Measurements from ENCODE around the gene PRDM12. TPM values are rescaled to one million over a fixed set of nuclear protein-coding genes. Genes with fewer than 3 reads are reported as not detected.

Gene PRDM12
- total RNA-seq, 4 donors from 2014 or later, result not detected

DNA sequence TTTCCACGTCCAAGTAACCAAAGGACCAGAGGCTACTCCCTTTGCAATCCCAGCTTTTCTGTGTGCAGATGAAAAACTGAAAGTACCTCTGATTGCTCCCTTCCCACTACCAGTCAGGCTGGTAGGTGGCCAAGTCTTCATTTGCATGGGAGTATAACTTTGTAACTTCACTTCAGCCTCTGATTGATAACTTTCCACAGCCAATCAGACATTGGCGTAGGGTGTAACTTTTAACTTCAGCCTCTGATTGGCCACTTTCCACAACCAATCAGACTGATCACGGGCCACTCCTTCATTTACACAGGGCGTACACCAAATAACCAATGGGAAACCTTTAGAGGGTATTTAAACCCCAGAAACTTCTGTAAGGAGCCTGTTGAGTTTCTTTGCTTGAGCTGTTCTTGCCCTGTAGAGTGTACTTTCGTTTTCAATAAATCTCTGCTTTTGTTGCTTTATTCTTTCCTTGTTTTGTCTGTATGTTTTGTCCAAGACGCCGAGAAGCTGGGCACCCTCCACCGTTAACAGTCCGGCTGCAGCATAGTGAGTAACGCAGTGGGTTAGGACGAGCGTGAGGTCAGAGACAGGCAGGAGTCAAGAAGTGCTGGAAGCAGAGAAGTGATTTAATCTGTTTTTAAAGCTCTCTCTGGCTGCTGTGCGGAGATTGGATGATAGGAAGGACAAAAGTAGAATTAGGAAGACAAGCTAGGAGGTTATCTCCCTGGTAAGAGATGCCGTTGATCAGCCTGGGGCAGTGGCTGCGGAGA is 25.7 kb downstream of the PRDM12 start:
- DNase-seq (ENCODE audit: low spot score in 2 of 2), result peak; percentile 42 to 85
- Histone ChIP-seq H3K9me3 (peaks cover 0 to 3% (median 0%) of the 10 kb centered on the region in 4 donors), H3K4me3 (peak overlapping the region; percentile 30 to 50 (median 32)), H3K27me3 (no peaks in the 10 kb centered on the region), H3K27ac (peak overlapping the region; percentile 75 to 95 (median 88)), H3K36me3 (peaks cover 0 to 1% (median 0%) of the 10 kb centered on the region in 3 donors), H3K4me1 (peaks cover 0 to 23% (median 14%) of the 10 kb centered on the region in 4 donors)
- TF ChIP-seq EP300 (IDR thresholded peaks at IDR 0.05) (peak; percentile 44 to 95), POLR2A (IDR thresholded peaks at IDR 0.05) (peak; percentile 20 to 76)
- TF ChIP-seq, protein P1, sequence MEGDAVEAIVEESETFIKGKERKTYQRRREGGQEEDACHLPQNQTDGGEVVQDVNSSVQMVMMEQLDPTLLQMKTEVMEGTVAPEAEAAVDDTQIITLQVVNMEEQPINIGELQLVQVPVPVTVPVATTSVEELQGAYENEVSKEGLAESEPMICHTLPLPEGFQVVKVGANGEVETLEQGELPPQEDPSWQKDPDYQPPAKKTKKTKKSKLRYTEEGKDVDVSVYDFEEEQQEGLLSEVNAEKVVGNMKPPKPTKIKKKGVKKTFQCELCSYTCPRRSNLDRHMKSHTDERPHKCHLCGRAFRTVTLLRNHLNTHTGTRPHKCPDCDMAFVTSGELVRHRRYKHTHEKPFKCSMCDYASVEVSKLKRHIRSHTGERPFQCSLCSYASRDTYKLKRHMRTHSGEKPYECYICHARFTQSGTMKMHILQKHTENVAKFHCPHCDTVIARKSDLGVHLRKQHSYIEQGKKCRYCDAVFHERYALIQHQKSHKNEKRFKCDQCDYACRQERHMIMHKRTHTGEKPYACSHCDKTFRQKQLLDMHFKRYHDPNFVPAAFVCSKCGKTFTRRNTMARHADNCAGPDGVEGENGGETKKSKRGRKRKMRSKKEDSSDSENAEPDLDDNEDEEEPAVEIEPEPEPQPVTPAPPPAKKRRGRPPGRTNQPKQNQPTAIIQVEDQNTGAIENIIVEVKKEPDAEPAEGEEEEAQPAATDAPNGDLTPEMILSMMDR (IDR thresholded peaks at IDR 0.05), result peak in 1 of 5 experiments; percentile 8
- 48 to 53% methylated on average over 15 of the region's 15 CpGs for WGBS, 2 donors

- 29 to 31% methylated on average over 21 to 23 of the region's 25 CpGs for WGBS, 2 donors
- no peaks in the 10 kb centered on the region for H3K9me3 ChIP-seq
- no peaks in the 10 kb centered on the region for H3K27me3 ChIP-seq
- peaks cover 0 to 29% (median 15%) of the 10 kb centered on the region in 4 donors for H3K4me1 ChIP-seq
- peak overlapping the region in 1 of 4 donors; percentile 3 for H3K27ac ChIP-seq
- peaks cover 0 to 23% (median 0%) of the 10 kb centered on the region in 3 donors for H3K36me3 ChIP-seq
- no peak for DNase-seq (ENCODE audit: low spot score in 2 of 2)
- TF ChIP-seq POLR2A (IDR thresholded peaks at IDR 0.05) (no peak), EP300 (IDR thresholded peaks at IDR 0.05) (no peak)
- TF ChIP-seq, protein P1 (IDR thresholded peaks at IDR 0.05), result no peak
- no peak overlapping the region for H3K4me3 ChIP-seq
Measured at GRCh38 chr9:130692321-130692720, 27.9 kb downstream of the PRDM12 start.

DNA sequence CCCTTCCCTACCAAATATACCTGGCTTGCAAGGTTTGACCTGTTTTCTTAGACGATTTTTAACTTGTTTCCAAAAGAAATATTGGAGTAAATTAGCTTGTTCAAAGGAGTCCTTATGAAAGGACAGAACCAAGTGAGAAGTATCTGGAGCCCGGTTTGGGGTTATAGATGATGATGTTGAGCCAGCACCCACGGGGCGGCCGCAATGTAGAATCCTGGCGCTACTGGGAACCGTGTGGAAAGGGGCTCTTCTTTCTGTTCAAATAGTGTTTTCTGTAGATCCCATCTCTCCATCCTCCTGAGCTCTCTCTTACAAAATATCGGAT is 28.7 kb downstream of the PRDM12 start:
- Histone ChIP-seq H3K27me3 (no peaks in the 10 kb centered on the region), H3K27ac (peak overlapping the region; percentile 50 to 84 (median 70)), H3K4me1 (peaks cover 0 to 29% (median 15%) of the 10 kb centered on the region in 4 donors), H3K9me3 (no peaks in the 10 kb centered on the region), H3K36me3 (peaks cover 0 to 30% (median 0%) of the 10 kb centered on the region in 3 donors), H3K4me3 (peak overlapping the region; percentile 60 to 83 (median 72))
- no peak for TF ChIP-seq POLR2A (IDR thresholded peaks at IDR 0.05)
- DNase-seq (ENCODE audit: low spot score in 2 of 2), result no peak
- WGBS, 2 donors, result 1 to 4% methylated on average over 8 of the region's 8 CpGs

- DNase-seq (ENCODE audit: low spot score in 2 of 2), result peak; percentile 97
- TF ChIP-seq POLR2A (IDR thresholded peaks at IDR 0.05), result peak; percentile 54 to 65
- TF ChIP-seq, protein P1 (IDR thresholded peaks at IDR 0.05), result peak in 1 of 5 experiments; percentile 43
- TF ChIP-seq EP300 (IDR thresholded peaks at IDR 0.05), result peak; percentile 52 to 94
- H3K27ac ChIP-seq, result peak within 1 kb of the TSS; percentile 53 to 84 (median 70)
- H3K4me3 ChIP-seq, result peak within 1 kb of the TSS; percentile 60 to 83 (median 72)
- H3K9me3 ChIP-seq, result no peaks in the 10 kb centered on the region
- peaks cover 0 to 29% (median 15%) of the 10 kb centered on the region in 4 donors for H3K4me1 ChIP-seq
- H3K36me3 ChIP-seq, result peaks cover 0 to 36% (median 0%) of the 10 kb centered on the region in 3 donors
- WGBS, 2 donors, result 0 to 2% methylated on average over 19 to 34 of the region's 40 CpGs
- H3K27me3 ChIP-seq, result no peaks in the 10 kb centered on the region
Measured at GRCh38 chr9:130693426-130694191, 29.2 kb downstream of the PRDM12 start, which contains the start of gene EXOSC2. Gene EXOSC2, plus strand, starts transcription at chr9:130693780. Its CDS starts 12 bp downstream, at chr9:130693792.

DNA sequence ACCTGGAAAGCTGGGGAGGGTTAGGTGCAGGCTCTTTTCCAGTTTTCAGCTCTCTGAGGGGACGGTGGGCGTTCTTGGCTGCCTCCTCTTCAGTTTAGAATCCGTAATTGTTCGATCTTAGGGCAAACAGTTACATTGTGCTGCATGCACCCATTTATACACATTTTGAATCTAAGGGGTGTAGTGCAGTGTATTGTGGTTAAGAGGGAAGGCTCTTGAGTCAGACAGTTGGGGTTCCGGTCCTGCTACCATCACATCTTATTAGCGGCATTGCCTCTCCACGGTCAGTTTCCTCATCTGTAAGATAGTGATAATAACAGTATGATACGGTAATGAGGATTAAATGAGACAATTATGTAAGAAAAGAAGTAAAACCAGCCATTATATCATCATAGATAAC is 29.8 kb downstream of the PRDM12 start:
- Histone ChIP-seq H3K4me3 (peak overlapping the region; percentile 60 to 83 (median 72)), H3K36me3 (peaks cover 0 to 42% (median 3%) of the 10 kb centered on the region in 3 donors), H3K27ac (peak overlapping the region in 3 of 4 donors; percentile 39 to 84 (median 53)), H3K27me3 (no peaks in the 10 kb centered on the region), H3K9me3 (no peaks in the 10 kb centered on the region), H3K4me1 (peaks cover 0 to 29% (median 15%) of the 10 kb centered on the region in 4 donors)
- WGBS, 2 donors, result 1 to 3% methylated on average over 8 of the region's 8 CpGs
- DNase-seq (ENCODE audit: low spot score in 2 of 2), result no peak
- TF ChIP-seq EP300 (IDR thresholded peaks at IDR 0.05), result no peak
- no peak for TF ChIP-seq POLR2A (IDR thresholded peaks at IDR 0.05)
- TF ChIP-seq, protein P1 (IDR thresholded peaks at IDR 0.05), result no peak
